HG02588 (cell line): ENCODE results near the gene ARID5B.

ENCODE experiments used
- ATAC-seq: cut with Tn5 transposase; IDR thresholded peaks from one replicate; pipeline ENCODE4 v1.9.1; 2021; ENCODE audit warnings: mild to moderate bottlenecking, moderate library complexity; ENCODE audit not compliant: unreplicated experiment

Gene ARID5B

GRCh38 chr10:62007145-62007544, 105.6 kb downstream of the ARID5B start:
- ATAC-seq, result no peak

- no peak for ATAC-seq
Measured at GRCh38 chr10:62008196-62008595, 106.7 kb downstream of the ARID5B start.

GRCh38 chr10:62008946-62009345, 107.4 kb downstream of the ARID5B start:
- ATAC-seq, result no peak

GRCh38 chr10:62010366-62010765, 108.9 kb downstream of the ARID5B start:
- no peak for ATAC-seq

- no peak for ATAC-seq
Measured at GRCh38 chr10:62011558-62011957, 110.1 kb downstream of the ARID5B start.

GRCh38 chr10:62012318-62012717, 110.8 kb downstream of the ARID5B start:
- ATAC-seq, result no peak

- ATAC-seq, result no peak
Measured at GRCh38 chr10:62014510-62014909, 113.0 kb downstream of the ARID5B start.

- ATAC-seq, result no peak
Measured at GRCh38 chr10:62015994-62016393, 114.5 kb downstream of the ARID5B start.

GRCh38 chr10:62016623-62017490, 115.4 kb downstream of the ARID5B start:
- peak; percentile 45 for ATAC-seq

- ATAC-seq, result no peak
Measured at GRCh38 chr10:62017491-62017870, 116.0 kb downstream of the ARID5B start.

- no peak for ATAC-seq
Measured at GRCh38 chr10:62018131-62018911, 116.8 kb downstream of the ARID5B start.

GRCh38 chr10:62019013-62019684, 117.7 kb downstream of the ARID5B start:
- ATAC-seq, result no peak

GRCh38 chr10:62019685-62020359, 118.3 kb downstream of the ARID5B start:
- ATAC-seq, result no peak

GRCh38 chr10:62021128-62021665, 119.7 kb downstream of the ARID5B start:
- ATAC-seq, result no peak

GRCh38 chr10:62021978-62022802, 120.7 kb downstream of the ARID5B start:
- no peak for ATAC-seq

GRCh38 chr10:62022830-62023229, 121.3 kb downstream of the ARID5B start:
- no peak for ATAC-seq

- ATAC-seq, result no peak
Measured at GRCh38 chr10:62023329-62023728, 121.8 kb downstream of the ARID5B start.

- no peak for ATAC-seq
Measured at GRCh38 chr10:62024026-62024701, 122.7 kb downstream of the ARID5B start.

GRCh38 chr10:62025134-62025794, 123.8 kb downstream of the ARID5B start:
- ATAC-seq, result no peak
